Stimulated activated CD4-positive, alpha-beta T cell treated with anti-CD3 and anti-CD28 coated beads, TNF-alpha, amount 100 ng/mL, for 48 hours (primary cell): ENCODE measurements around the gene LAMC1.

Experiments used
- DNase-seq, 3 donors: peaks; one replicate each; pipeline ENCODE4 v3.0.0-alpha.2; 2020; ENCODE audit warnings: low read depth in 3 of 3

The LAMC1 gene

GRCh38 chr1:183105449-183105848, 82.2 kb downstream of the LAMC1 start:
- DNase-seq = no peak

GRCh38 chr1:183106166-183106565, 82.9 kb downstream of the LAMC1 start:
- no peak for DNase-seq

- DNase-seq = no peak
Observed at GRCh38 chr1:183106746-183107145, 83.5 kb downstream of the LAMC1 start.

GRCh38 chr1:183110326-183110880, 87.2 kb downstream of the LAMC1 start:
- DNase-seq = no peak

- no peak for DNase-seq
Observed at GRCh38 chr1:183114441-183114840, 91.2 kb downstream of the LAMC1 start.

GRCh38 chr1:183116416-183116815, 93.2 kb downstream of the LAMC1 start:
- DNase-seq = no peak

GRCh38 chr1:183121609-183122008, 98.4 kb downstream of the LAMC1 start:
- no peak for DNase-seq

- no peak for DNase-seq
Observed at GRCh38 chr1:183124259-183124658, 101.0 kb downstream of the LAMC1 start.

GRCh38 chr1:183125279-183125999, 102.2 kb downstream of the LAMC1 start:
- DNase-seq = no peak

- no peak for DNase-seq
Observed at GRCh38 chr1:183126000-183126366, 102.8 kb downstream of the LAMC1 start.

GRCh38 chr1:183126528-183126927, 103.3 kb downstream of the LAMC1 start:
- DNase-seq = no peak

GRCh38 chr1:183129921-183130690, 106.9 kb downstream of the LAMC1 start:
- no peak for DNase-seq

GRCh38 chr1:183131166-183131565, 107.9 kb downstream of the LAMC1 start:
- no peak for DNase-seq

- DNase-seq = no peak
Observed at GRCh38 chr1:183135336-183135735, 112.1 kb downstream of the LAMC1 start.

- no peak for DNase-seq
Observed at GRCh38 chr1:183137782-183138181, 114.6 kb downstream of the LAMC1 start.

- DNase-seq = no peak
Observed at GRCh38 chr1:183138301-183138700, 115.1 kb downstream of the LAMC1 start.

- no peak for DNase-seq
Observed at GRCh38 chr1:183139281-183139942, 116.2 kb downstream of the LAMC1 start.

GRCh38 chr1:183140633-183141032, 117.4 kb downstream of the LAMC1 start:
- no peak for DNase-seq

GRCh38 chr1:183142171-183142570, 119.0 kb downstream of the LAMC1 start:
- DNase-seq = no peak

- no peak for DNase-seq
Observed at GRCh38 chr1:183143576-183144315, 120.5 kb downstream of the LAMC1 start.

GRCh38 chr1:183144752-183145151, 121.5 kb downstream of the LAMC1 start:
- no peak for DNase-seq

GRCh38 chr1:183147735-183148134, 124.5 kb downstream of the LAMC1 start:
- no peak for DNase-seq
